Measurements from ENCODE around the gene AGT. TPM values are rescaled to one million over a fixed set of nuclear protein-coding genes. Genes with fewer than 3 reads are reported as not detected.

AGT gene
- total and polyA plus RNA-seq, 2 experiments from 2014 or later = 0.11 TPM; not detected in 1

- H3K9me2 ChIP-seq (ENCODE audit: insufficient read depth) = no peaks in the 10 kb centered on the region
- DNase-seq (ENCODE audit: low spot score) (no peak), ATAC-seq (no peak)
Measured at GRCh38 chr1:230700132-230700531, 13.8 kb downstream of the AGT start.

More at GRCh38 chr1:230700132-230700531, 13.8 kb downstream of the AGT start:
- Histone ChIP-seq H3K4me2 (no peak overlapping the region), H3K79me2 (replicated peaks; ENCODE audit: insufficient read depth) (no peaks in the 10 kb centered on the region), H3K4me1 (ENCODE audit: insufficient read depth) (no peaks in the 10 kb centered on the region), H2AFZ (no peak overlapping the region), H3K27ac (ENCODE audit: low read depth) (no peak overlapping the region), H3K27me3 (ENCODE audit: insufficient read depth) (no peaks in the 10 kb centered on the region), H4K20me1 (replicated peaks; ENCODE audit: insufficient read depth) (no peaks in the 10 kb centered on the region), H3F3A (replicated peaks; ENCODE audit: low read depth) (no peaks in the 10 kb centered on the region), H3K4me3 (no peak overlapping the region), H3K36me3 (ENCODE audit: insufficient read depth) (no peaks in the 10 kb centered on the region)
- no peak overlapping the region for H3K4me3 Mint-ChIP-seq
- no peaks in the 10 kb centered on the region for H3K9me3 Mint-ChIP-seq
- H3K4me1 Mint-ChIP-seq = peaks cover 7% of the 10 kb centered on the region
- no peak overlapping the region for H3K27ac Mint-ChIP-seq
- H3K36me3 Mint-ChIP-seq (ENCODE audit: low read depth) = no peaks in the 10 kb centered on the region
- H3K27me3 Mint-ChIP-seq (ENCODE audit: insufficient read depth, low read depth, poor library complexity) = peaks cover 6% of the 10 kb centered on the region
- TF ChIP-seq ETS1 (IDR thresholded peaks at IDR 0.05) = no peak
- TF ChIP-seq CREB1 (CRISPR knock-in tag; IDR thresholded peaks at IDR 0.05; ENCODE audit: low read depth) = no peak
- TF ChIP-seq ZNF331 (CRISPR knock-in tag; IDR thresholded peaks at IDR 0.05; ENCODE audit: low read depth) = no peak
- TF ChIP-seq ZNF114 (CRISPR knock-in tag; IDR thresholded peaks at IDR 0.05) = no peak
- TF ChIP-seq EZH2phosphoT487 (IDR thresholded peaks at IDR 0.05; ENCODE audit: unreplicated experiment) = no peak
- TF ChIP-seq CTCF (conservative IDR thresholded peaks at IDR 0.05; ENCODE audit: low read depth in 2 of 2) = no peak
- no peak for TF ChIP-seq ZNF462 (CRISPR knock-in tag; IDR thresholded peaks at IDR 0.05)
- no peak for TF ChIP-seq JUNB (IDR thresholded peaks at IDR 0.05; ENCODE audit: unreplicated experiment)
